Measurements from ENCODE around the gene CPN2. TPM values are rescaled to one million over a fixed set of nuclear protein-coding genes. Genes with fewer than 3 reads are reported as not detected.

The CPN2 gene
- total and polyA plus RNA-seq, 2 donors (not counting 1 experiment from before 2014, with no cell fraction given) = not detected

- Mint-ChIP-seq H3K27me3 (peaks cover 37% of the 10 kb centered on the region), H3K27ac (no peak overlapping the region), H3K9me3 (ENCODE audit: insufficient read depth) (peaks cover 1% of the 10 kb centered on the region), H3K4me1 (peaks cover 36% of the 10 kb centered on the region), H3K4me3 (peak overlapping the region; percentile 74)
- no peak overlapping the region for H3K27ac ChIP-seq (ENCODE audit: low read length in 2 of 2)
- ATAC-seq (ENCODE audit: low read depth) = peak; percentile 24
- H3K36me3 ChIP-seq (replicated peaks in 1 of 2; ENCODE audit: control extremely low read depth in 1 of 2, control insufficient read depth in 1 of 2, extremely low read depth in 1 of 2, insufficient read depth in 2 of 2, low read length in 1 of 2) = no peaks in the 10 kb centered on the region
- no peak overlapping the region for H3K9ac ChIP-seq (ENCODE audit: low read length)
- intact Hi-C loops (cut with micrococcal nuclease) = no loop called here
- peak overlapping the region; percentile 85 for H3K4me2 ChIP-seq (replicated peaks; ENCODE audit: low read depth, low read length, poor library complexity, severe bottlenecking)
- TF ChIP-seq CTCF (IDR thresholded peaks at IDR 0.05) (no peak), EZH2 (IDR thresholded peaks at IDR 0.05; ENCODE audit: borderline replicate concordance, insufficient read depth, low read depth, low read length, poor library complexity, severe bottlenecking) (no peak)
- H3K4me3 ChIP-seq (ENCODE audit: control extremely low read depth in 1 of 5, extremely low read depth in 1 of 5, insufficient read depth in 1 of 5, low read depth in 2 of 5, low read length in 4 of 5) = no peak overlapping the region
- CTCF ChIA-PET = interaction anchor here (0.6 to 1.7 kb wide), 6 partner anchors 8 to 199 kb away, joined by 3 to 6 read pairs (median 3); no protein-coding TSS in a partner anchor
- no peaks in the 10 kb centered on the region for H4K20me1 ChIP-seq (ENCODE audit: control insufficient read depth, insufficient read depth, low read length, poor library complexity, severe bottlenecking)
- H3K4me1 ChIP-seq (ENCODE audit: control insufficient read depth in 2 of 2, insufficient read depth in 2 of 2, low read length in 2 of 2) = peaks cover 27 to 32% of the 10 kb centered on the region in 2 donors
- DNase-seq = peak; percentile 27
- POLR2A ChIA-PET = no interaction called here
- WGBS (ENCODE audit: insufficient coverage) = 46% methylated on average over 23 of the region's 26 CpGs
- H2AFZ ChIP-seq (ENCODE audit: insufficient read depth, low read depth, low read length, poor library complexity, severe bottlenecking) = peak overlapping the region; percentile 58
- no peaks in the 10 kb centered on the region for H3K79me2 ChIP-seq (ENCODE audit: control insufficient read depth, insufficient read depth, low read length)
- H3K27me3 ChIP-seq (replicated peaks in 1 of 4; ENCODE audit: control extremely low read depth in 1 of 4, control insufficient read depth in 3 of 4, insufficient read depth in 4 of 4, low read length in 3 of 4) = peaks cover 0 to 39% (median 11%) of the 10 kb centered on the region in 4 experiments
- peaks cover 0 to 2% (median under 1%) of the 10 kb centered on the region in 3 donors for H3K9me3 ChIP-seq (ENCODE audit: control extremely low read depth in 1 of 3, control insufficient read depth in 2 of 3, insufficient read depth in 1 of 3, low read length in 2 of 3)
Measured at GRCh38 chr3:194395778-194396538, 44.8 kb upstream of the CPN2 start.

GRCh38 chr3:194395212-194395611 is 44.1 kb upstream of the CPN2 start:
- ChIA-PET CTCF (interaction anchor here (1.1 to 1.7 kb wide), 4 partner anchors 9 to 79 kb away, joined by 3 to 6 read pairs (median 4); no protein-coding TSS in a partner anchor), POLR2A (no interaction called here)
- Histone ChIP-seq H2AFZ (ENCODE audit: insufficient read depth, low read depth, low read length, poor library complexity, severe bottlenecking) (no peak overlapping the region), H4K20me1 (ENCODE audit: control insufficient read depth, insufficient read depth, low read length, poor library complexity, severe bottlenecking) (no peaks in the 10 kb centered on the region), H3K9ac (ENCODE audit: low read length) (no peak overlapping the region), H3K4me3 (ENCODE audit: control extremely low read depth in 1 of 5, extremely low read depth in 1 of 5, insufficient read depth in 1 of 5, low read depth in 2 of 5, low read length in 4 of 5) (no peak overlapping the region), H3K4me1 (ENCODE audit: control insufficient read depth in 2 of 2, insufficient read depth in 2 of 2, low read length in 2 of 2) (peaks cover 27 to 32% of the 10 kb centered on the region in 2 donors), H3K79me2 (ENCODE audit: control insufficient read depth, insufficient read depth, low read length) (no peaks in the 10 kb centered on the region), H3K27ac (ENCODE audit: low read length in 2 of 2) (no peak overlapping the region), H3K9me3 (ENCODE audit: control extremely low read depth in 1 of 3, control insufficient read depth in 2 of 3, insufficient read depth in 1 of 3, low read length in 2 of 3) (peaks cover 0 to 4% (median 1%) of the 10 kb centered on the region in 3 donors), H3K36me3 (replicated peaks in 1 of 2; ENCODE audit: control extremely low read depth in 1 of 2, control insufficient read depth in 1 of 2, extremely low read depth in 1 of 2, insufficient read depth in 2 of 2, low read length in 1 of 2) (no peaks in the 10 kb centered on the region), H3K27me3 (replicated peaks in 1 of 4; ENCODE audit: control extremely low read depth in 1 of 4, control insufficient read depth in 3 of 4, insufficient read depth in 4 of 4, low read length in 3 of 4) (peaks cover 0 to 39% (median 12%) of the 10 kb centered on the region in 4 experiments), H3K4me2 (replicated peaks; ENCODE audit: low read depth, low read length, poor library complexity, severe bottlenecking) (no peak overlapping the region)
- WGBS (ENCODE audit: insufficient coverage) = 87% methylated on average over 3 of the region's 5 CpGs
- ATAC-seq (ENCODE audit: low read depth) (no peak), DNase-seq (no peak)
- H3K27me3 Mint-ChIP-seq = peaks cover 37% of the 10 kb centered on the region
- intact Hi-C loops (cut with micrococcal nuclease) = no loop called here
- H3K4me3 Mint-ChIP-seq = no peak overlapping the region
- H3K27ac Mint-ChIP-seq = no peak overlapping the region
- H3K9me3 Mint-ChIP-seq (ENCODE audit: insufficient read depth) = peaks cover 6% of the 10 kb centered on the region
- TF ChIP-seq EZH2 (IDR thresholded peaks at IDR 0.05; ENCODE audit: borderline replicate concordance, insufficient read depth, low read depth, low read length, poor library complexity, severe bottlenecking) = no peak
- no peak for TF ChIP-seq CTCF (IDR thresholded peaks at IDR 0.05)
- peaks cover 36% of the 10 kb centered on the region for H3K4me1 Mint-ChIP-seq
